A549 treated with ZK216348 at 1 μM for 4 hours (cell line): ENCODE data around the gene PPP6C. TPM values are rescaled to one million over a fixed set of nuclear protein-coding genes. Genes with fewer than 3 reads are reported as not detected.

ENCODE experiments used
- total RNA-seq: library from RNA; stranded (reverse); fragments of 200-300 nt; extraction: Qiagen RNA extraction; gene quantifications from 5 replicates; pipeline ENCODE4 v1.2.3, GENCODE V29; 2022; ENCODE audit warnings: low read depth

Gene PPP6C
- total RNA-seq: 25.1 to 32.4 TPM (median 26.6 TPM) in 5 replicates

GRCh38 chr9:125189361-125190289 is at the start of gene PPP6C:
TSS of gene PPP6C (minus strand) at chr9:125189803. CDS start at chr9:125189718, 85 bp downstream.

GRCh38 chr9:125200216-125201047 is 10.8 kb upstream of the PPP6C start, which contains the start of gene RABEPK:
TSS of gene RABEPK (plus strand) at chr9:125200542. CDS start at chr9:125203014, 2,472 bp downstream.

GRCh38 chr9:125143377-125144090 is 46.1 kb downstream of the PPP6C start, which contains the start of gene SCAI:
TSS of gene SCAI (minus strand) at chr9:125143528. CDS start at chr9:125143437, 91 bp downstream.

Other genes with a start within 250 kb of the PPP6C start
- 9.7 to 11.8 TPM (median 11.4 TPM) in 5 replicates for gene GOLGA1, start 248.7 kb downstream of the PPP6C start, total RNA-seq
- 1.4 to 2.2 TPM (median 1.8 TPM) in 5 replicates for gene SCAI, start 46.3 kb downstream of the PPP6C start, total RNA-seq
- gene RABEPK, start 10.7 kb upstream of the PPP6C start, total RNA-seq: 35.4 to 44.3 TPM (median 39.6 TPM) in 5 replicates
- 331 to 388 TPM (median 374 TPM) in 5 replicates for gene HSPA5, start 51.5 kb upstream of the PPP6C start, total RNA-seq
- gene GAPVD1, start 72.0 kb upstream of the PPP6C start, total RNA-seq: 10.3 to 18.9 TPM (median 14.5 TPM) in 5 replicates